GM19468 (cell line): ENCODE measurements around the gene ADAMTS17.
"Not testable (repeated sequence)": the region's sequence is repeated elsewhere in the genome, so short reads cannot be mapped to it uniquely, and the experiment has no call there.

ENCODE experiments used
- ATAC-seq: cut with Tn5 transposase; IDR thresholded peaks from one replicate; pipeline ENCODE4 v1.9.1; 2021; ENCODE audit warnings: mild to moderate bottlenecking, moderate library complexity, moderate number of reproducible peaks; ENCODE audit not compliant: unreplicated experiment; ENCODE audit errors: extremely low read depth

The ADAMTS17 gene

DNA sequence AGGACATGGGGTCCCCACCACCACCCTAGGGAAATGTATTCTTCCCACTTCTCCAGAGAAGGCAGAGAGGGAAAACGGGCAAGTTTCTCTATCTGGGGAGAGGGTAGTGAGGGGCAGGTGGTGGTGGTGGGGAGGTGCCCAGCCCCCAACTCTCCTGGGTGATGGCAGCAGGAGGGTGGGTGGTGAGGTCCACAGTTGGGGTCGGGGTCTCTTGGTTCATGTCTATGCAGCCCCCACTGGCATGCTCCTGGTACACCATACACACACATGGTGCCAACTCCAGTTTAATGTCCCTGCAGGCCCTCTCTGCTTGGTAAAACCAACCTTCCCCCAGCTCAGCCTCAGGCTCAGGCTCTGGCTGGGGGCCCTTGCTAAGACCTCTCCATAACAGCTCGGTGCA lies 354.1 kb downstream of the ADAMTS17 start:
- no peak for ATAC-seq

DNA sequence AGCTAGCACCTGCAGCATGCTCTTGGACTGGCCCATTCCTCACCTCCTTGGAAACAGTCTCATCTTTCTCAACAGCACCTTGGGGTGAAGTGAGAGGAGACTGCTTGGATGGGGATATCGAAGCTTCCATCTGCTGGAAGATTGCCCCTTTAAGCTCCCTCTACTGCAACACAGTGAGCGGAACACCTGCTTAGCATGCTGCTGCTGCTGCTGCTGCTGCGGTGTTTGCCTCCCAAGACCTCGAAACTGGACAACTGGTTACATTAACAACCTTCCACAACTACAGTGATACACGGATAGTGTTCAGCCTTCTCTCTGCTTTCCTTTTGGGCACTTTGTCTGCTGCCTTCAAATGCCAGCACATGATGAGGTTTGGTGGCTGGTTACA lies 354.7 kb downstream of the ADAMTS17 start:
- ATAC-seq: no peak

DNA sequence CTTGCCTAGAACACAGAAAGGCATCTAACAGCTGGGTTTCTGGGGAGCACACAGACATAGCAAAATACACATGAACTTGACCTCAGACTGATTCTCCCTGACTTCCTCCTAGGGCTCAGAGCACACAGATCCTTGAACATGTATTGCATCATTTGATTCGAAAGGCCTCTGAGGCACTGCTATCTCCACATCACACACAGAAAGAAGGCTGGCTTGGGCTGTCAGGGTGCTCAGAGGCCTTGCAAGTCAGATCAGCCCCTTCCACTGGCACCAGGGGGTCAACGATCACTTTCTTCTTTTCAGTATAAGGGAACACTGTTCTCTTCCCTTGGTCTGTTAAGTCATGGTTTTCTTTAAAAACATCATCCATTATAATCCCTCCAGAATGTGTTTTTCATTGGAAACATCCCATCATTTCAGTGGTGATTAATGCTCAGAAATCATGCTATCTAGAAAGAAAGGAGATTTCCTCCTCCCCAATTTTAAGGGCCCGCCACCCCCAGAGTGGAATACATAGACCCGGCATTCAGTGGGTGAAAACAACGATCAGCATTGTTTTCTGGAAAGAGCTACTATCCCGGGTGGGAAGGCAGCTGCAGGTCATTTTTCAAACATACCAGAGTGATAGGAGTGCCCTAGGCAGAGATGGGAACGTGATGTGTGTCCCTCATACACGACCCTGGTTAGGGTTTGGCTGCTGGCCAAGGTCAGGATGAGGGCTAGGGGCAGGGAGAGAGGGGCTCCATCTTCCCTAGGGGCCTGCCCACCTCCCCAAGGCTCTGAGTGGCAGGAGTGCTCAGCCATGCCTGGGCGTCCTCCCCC lies 355.3 kb downstream of the ADAMTS17 start:
- no peak for ATAC-seq

DNA sequence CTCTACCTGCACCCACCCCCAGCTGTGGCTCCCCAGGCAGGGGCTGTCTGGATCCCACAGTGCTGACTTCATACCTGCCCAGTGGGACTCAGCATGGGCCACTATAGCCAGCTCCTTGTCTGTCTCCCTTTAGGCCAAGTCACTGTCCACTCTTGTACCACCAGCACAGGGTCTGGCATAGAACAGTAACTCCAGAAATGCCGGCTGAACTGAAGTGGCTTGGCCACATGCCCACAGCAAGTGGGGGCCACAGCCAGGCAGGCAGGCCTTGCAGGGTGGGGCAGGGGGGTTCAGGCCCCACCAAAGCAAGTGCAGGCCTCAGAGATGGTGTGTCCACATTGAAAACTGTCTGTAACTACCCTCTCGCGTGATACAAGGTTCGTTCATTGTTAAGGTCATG lies 355.9 kb downstream of the ADAMTS17 start:
- ATAC-seq: no peak

DNA sequence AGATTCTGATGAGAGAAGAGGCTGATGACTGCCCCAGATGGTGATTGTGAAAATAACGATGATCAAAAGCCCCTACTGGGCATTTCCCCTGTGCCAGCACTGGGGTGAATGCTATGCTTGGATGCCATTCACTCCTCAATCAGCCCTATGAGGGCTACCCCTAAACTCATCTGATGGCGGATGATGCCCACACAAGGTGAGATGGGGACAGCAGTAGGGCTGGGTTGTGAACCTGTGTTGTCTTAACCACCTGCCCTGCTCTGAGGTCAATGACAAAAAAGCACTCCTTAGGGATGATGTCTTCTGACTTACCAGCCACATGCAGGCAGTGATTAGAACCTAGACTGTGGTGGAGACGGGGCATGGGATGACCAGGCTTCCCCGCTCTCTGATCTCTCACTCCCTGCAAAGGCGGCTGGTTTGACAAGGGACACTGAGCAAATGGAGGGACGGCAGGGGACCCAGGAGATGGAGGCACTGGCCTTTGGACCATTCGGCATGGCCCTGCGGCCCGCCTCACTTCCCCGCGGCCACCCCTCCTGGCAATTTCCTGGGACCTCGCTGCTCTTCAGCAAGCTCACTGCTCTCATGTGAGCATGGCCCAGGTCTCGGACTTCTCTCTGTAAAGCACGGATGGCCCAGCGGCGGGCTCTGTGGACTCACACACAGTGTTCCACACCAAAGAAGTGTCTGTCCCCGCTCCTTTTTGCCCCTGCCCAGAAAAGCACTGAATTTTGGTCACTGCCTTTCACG lies 357.1 kb downstream of the ADAMTS17 start:
- ATAC-seq: no peak

DNA sequence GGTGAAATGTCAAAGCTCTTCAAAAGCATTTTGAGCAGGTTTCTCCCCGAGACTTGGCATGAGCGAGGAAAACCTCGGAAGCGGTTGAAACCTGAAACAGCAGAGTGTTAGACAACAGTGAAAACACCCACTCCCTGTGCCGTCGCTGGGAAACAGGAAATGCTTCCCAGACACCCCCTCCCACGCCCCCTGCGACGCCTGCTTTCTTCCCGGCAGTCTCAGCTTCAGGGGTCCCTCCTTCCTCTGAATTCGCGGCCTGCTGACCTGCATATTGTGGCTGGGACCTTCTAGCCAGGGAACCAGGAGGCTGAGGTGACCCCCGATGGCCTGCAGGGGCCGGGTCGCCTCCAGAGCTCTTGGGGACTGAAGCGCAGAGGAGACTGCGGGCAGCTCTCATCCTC lies 357.9 kb downstream of the ADAMTS17 start:
- no peak for ATAC-seq

DNA sequence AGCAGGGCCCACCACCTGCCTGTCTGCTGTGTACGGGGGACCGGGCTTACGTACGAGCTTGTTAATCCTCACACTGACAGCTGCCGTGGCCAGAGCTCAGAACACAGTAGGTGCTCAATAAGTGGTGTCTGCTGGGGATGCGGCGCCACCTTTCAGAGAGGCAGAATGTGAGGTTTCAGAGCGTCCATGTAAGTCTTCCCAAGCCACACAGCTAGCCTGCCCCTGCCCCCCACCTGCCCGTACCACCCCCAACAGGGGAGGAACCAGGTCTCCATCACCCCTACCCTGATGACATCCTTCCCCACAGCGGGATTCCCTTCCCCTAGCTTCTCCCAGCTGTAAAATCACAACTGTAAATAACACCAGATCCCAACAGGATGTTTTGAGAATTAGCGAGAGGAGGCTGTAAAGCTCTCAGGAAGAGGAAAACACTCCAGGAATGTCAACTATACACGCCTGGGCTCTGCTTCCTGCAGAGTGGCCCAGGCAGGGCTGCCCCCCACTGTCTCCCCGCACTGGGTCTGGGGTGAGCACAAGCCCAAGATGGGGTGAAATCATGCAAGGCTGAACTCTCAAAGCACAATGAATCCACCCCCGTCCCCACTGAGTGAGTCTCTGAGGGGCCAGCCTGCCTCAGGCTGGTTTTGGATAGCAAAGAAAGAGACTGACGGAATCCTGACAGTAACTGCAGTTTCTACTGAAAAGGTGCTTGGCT lies 358.4 kb downstream of the ADAMTS17 start:
- ATAC-seq: no peak

DNA sequence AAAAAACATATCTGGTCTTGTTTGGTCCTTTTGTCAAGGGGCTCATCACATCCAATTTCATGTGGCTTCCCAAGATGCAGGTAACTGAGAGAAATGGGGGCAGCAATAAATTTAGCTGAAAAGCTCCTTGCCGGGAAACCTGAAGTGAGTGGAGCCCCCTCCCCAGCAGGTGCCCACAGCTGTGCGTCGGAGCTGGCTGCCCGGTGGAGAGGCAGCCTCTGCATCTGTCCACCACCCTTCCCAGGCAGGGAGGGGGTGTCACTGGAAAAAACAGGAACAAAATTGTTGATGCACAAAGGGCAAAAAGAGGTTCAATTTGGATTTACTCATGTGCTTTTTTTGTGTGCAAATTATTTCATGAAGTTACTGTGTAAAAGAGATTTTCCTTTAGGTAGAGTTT lies 359.1 kb downstream of the ADAMTS17 start:
- ATAC-seq: no peak

DNA sequence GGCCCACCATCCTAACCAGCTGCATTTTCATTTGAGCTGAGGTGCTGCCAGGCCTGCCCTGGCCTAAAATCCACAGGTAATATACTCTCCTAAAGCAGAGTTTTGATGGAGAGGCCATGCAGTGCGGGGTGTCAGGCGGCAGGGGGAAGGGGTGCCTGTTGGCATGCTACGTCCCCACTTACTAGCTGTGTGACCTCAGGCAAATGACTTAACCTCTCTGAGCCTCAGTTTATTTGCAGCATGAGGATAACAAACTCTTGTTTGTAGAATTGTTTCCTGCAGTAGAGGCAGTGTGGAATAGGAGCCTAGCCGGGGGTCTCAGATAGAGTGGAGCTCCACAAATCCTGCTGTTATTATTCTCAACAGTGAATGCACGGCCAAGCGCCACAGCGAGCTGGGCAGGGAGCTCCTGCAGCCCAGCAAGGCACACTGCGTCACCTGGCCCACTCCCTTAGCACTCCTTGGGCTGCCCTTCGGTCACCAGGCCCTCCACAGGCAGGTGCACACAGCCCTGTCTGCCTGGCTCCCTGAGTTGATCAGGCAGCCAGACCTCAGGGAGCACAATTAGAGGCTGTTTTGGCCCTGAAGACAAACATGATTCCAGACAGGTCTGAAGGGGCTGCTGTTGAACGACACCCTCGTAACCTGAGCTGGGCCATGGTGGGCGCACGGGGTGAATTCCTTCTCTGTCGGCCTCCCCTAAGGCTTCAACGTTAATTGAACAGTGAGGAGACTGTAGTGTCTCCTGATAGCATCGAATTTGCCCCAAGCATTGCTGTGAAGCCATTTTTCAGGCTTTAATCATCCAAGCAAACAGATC lies 359.7 kb downstream of the ADAMTS17 start:
- ATAC-seq: no peak

DNA sequence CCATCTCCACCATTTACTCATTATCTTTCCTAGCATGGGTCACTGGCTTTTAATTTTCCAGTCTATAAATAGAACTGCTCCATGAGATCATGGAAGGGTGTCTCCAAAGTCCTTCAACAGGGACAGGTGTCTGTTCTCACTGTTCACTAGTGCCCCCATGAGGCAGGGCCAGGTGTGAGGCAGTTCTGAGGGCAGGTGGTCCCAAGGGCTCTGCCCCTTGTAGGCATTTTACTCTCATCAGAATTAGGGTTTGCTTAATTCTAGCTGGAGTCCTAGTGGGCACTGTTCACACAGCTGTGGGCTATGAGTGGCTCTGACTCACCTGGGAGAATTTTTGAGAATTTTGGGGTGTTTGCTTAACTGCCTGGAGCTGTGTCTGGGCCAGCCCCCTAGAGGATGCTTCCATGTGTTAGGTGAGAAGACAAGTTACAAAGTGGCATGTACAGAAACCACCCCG lies 360.6 kb downstream of the ADAMTS17 start:
- ATAC-seq: no peak

DNA sequence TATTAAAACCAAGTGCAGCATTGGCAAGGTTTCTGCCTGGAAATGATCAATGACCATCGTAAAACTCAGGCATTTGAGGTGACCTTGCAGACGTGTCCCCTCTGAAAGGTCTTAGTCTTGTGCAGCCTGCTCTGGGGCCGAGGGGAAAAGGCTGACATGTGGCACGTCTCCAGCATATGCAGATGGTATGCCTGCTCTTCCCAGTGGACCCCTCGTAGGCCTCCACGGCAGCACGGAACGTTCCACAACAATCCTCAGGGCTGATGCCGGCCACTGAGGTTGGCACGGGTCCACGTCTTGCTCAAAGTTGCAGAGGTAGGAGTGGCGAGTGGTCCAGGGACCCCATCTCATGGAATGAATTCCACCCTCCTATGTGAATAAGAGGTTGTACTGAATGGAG lies 361.0 kb downstream of the ADAMTS17 start:
- ATAC-seq: no peak

DNA sequence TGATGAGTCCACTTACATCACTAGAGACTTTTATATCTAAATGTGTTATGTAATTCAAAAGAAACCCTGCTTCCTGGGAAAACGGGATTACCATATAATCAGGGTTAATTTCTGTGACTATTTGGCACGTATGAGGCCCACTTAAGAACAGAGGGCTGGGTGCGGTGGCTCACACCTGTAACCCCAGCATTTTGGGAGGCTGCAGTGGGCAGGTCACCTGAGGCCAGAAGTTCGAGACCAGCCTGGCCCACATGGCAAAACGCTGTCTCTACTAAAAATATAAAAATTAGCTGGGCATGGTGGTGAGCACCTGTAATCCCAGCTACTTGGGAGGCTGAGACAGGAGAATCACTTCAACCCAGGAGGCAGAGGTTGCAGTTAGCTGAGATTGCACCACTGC lies 361.9 kb downstream of the ADAMTS17 start:
- ATAC-seq: not testable (repeated sequence)

DNA sequence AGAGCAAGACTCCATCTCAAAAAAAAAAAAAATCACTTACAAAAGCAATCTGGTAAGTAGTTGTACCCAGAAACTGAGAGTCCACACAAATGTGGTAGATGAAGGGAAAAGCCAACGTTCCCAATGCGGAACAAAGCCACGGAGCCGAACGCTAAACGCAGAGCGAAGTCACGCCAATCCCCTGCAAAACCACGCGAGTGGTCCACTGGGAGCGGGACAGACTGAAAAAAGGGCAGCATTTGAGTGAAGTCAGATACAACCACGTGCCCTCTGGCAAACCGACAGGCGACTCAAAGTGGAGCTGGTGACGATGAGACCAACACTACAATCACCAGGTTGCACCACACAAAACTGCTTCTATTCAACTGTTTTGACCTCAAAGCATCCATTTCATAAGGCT lies 362.4 kb downstream of the ADAMTS17 start:
- no peak for ATAC-seq

DNA sequence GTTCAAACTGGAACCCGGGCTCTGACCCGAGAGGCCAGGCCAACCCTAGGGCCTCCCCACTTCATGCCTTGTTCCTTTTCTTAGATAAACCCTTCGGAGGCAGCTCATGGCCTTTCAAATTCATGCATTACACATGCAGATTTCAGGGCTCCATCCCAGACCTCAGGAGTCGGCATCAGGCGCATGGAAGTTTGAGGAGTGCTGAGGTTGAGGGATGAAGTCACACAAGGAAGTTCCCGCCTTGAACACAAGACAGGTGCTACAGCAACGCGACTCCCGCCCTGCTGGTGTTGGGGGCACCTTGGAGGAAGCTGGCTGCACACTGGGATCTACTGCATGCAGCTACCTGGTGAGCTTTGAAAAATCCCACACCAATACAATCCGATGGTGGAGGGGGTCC lies 363.3 kb downstream of the ADAMTS17 start:
- ATAC-seq: no peak

DNA sequence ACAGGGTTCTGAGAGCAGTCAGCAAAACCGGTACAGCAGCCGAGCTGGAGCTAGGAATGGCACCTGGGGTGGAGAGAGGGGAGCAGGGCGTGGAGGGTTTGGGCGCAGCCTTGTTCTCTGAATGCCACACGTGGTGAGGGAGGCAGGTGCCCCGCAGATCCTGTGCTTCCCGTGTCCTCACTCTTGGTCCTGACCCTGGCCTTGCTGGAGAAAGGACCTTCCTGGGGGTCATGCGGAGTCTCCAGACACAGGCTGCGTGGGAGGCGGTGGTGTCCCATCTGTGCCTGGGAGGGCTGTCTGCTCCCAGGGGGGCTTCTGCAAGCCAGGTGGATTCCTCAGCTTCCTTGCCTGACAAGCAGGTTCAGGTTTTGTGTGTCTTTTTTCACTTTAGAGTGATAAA lies 363.8 kb downstream of the ADAMTS17 start:
- ATAC-seq: no peak

DNA sequence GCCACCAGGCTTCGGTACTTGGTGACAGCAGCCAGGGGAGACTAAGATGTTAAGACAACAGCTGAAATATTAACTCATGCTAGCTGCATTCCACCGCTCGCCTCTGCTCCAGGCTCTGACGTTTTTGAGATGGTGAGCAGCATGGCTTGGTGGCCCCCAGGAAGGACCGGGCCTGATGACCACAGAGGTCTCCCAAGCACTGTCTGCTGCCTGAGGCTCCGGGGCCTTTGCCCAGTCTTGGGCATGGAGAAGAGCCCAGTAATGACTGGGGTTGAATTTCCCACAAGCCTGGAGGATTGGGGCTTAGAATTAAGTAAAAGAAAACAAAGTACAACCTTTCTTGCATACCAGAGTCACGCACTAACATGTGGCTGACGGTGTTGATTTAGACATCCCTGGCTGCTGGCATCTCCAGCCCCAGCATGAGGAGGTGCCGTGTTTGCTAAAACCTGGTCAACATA lies 364.9 kb downstream of the ADAMTS17 start:
- no peak for ATAC-seq

DNA sequence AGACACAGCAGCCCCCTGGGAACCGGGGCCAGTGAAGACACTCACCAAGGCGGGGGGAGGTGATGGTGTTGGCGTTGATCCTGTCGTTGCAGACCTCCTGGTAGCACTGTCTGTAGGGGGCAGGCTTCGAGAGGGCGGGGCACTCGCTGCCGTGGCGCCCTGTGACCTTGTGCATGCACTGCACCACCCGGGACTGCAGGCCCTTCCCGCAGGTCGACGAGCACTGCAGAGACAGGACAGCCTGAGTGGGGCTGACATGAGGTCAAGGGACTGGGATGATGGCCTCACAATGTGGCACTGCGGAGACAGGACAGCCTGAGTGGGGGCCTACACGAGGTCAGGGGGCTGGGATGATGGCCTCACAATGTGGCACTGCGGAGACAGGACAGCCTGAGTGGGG lies 365.8 kb downstream of the ADAMTS17 start:
- ATAC-seq: no peak

DNA sequence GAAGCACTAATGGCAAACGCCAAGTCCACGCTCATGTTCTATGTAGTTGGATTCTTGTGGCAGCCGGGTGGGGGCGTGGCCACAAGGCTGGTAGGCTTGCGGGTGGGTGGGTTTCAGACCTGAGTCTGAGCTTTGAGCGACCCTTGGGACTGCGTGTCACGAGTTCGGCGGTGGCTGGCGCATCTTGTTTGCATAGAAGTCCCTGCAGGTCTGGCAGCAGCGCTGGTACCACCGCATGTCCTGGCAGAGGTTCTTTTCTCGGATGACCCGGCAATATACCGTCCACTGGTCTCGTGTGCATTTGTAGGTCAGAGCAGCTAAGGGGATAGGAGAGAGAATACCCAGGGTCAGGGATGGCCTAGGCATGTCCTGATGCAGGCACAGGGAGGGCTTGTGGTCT lies 367.5 kb downstream of the ADAMTS17 start:
- ATAC-seq: no peak

DNA sequence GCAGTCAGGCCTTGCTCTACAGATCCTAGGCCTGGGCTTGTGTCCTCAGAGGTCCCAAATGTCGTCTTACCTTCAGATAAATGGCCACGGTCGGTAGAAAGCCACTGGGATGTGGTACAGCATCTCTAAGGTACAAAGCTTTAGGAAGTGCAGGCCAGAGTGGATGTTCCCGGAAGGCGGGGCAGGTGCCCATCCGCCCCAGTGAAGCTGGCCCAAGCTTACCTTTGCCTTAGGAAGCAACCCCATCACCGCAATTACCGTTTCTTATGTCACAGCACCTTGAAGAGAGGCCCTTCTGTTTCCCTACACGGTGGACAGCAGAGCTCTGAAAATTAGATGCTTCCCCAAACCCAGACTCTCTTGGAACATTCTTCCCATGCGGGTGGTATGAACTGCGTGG lies 368.4 kb downstream of the ADAMTS17 start:
- no peak for ATAC-seq

DNA sequence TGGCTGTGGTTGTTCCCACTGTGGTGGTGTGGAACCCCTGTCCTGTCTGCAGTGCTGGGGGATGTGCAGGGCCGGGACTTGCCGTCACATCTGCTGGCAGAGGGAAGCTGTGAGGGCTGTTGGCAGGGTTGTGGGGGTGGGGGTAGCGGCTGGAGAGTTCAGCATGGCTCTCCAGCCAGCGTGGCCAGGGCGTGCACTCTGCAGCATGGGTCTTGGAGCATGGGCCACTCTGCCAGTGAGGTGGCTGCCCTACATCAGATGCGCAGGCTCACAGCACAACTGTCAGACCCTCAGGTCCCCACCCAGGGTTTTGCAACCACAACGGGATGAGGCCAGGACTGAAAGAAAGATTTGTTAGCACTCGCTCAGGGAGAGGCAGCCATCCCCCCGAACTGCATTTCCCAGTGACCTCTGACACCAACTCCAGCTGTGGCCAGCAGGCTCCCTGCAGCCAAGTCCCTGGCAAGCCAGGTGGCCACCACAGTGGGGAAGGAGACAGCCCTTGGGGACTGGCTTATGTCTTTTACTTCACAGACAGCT lies 370.8 kb downstream of the ADAMTS17 start:
- ATAC-seq: no peak
